Esophagus squamous epithelium (tissue), 5 donors: ENCODE measurements around the gene CSRP1. TPM values are rescaled to one million over a fixed set of nuclear protein-coding genes. Genes with fewer than 3 reads are reported as not detected.
"Not testable (repeated sequence)": the region's sequence is repeated elsewhere in the genome, so short reads cannot be mapped to it uniquely, and the experiment has no call there.

Experiments
- DNase-seq: peaks from one replicate; lab custom pipeline; 2025; lab: John Stamatoyannopoulos, UW
- H3K27ac ChIP-seq, 4 donors: fragments of 200-600 bp; sonication (generic); one replicate each; pipeline ENCODE4 v1.5.1; 2016 to 2019; ENCODE audit warnings: mild to moderate bottlenecking in 1 of 4
- H3K27me3 ChIP-seq, 4 donors: fragments of 200-600 bp; sonication (generic); 1 replicate in 3 of 4; 2 replicates in 1 of 4; pipeline versions ENCODE4 v1.5.1 to v1.6.0; 2017 to 2021; ENCODE audit warnings: antibody characterized with exemption in 1 of 4
- H3K36me3 ChIP-seq, 3 donors: fragments of 200-600 bp; sonication (generic); one replicate each; pipeline ENCODE4 v1.5.1; 2016 to 2019
- H3K4me1 ChIP-seq, 3 donors: fragments of 200-600 bp; sonication (generic); one replicate each; pipeline ENCODE4 v1.5.1; 2017 to 2019
- H3K4me3 ChIP-seq, 4 donors: fragments of 200-600 bp; sonication (generic); 1 replicate in 3 of 4; 2 replicates in 1 of 4; pipeline ENCODE4 v1.5.1; 2016 to 2019; ENCODE audit warnings: mild to moderate bottlenecking in 2 of 4, moderate library complexity in 1 of 4
- H3K9me3 ChIP-seq, 3 donors: fragments of 200-600 bp; sonication (generic); one replicate each; pipeline ENCODE4 v1.5.1; 2016 to 2019
- POLR2A ChIP-seq, 4 donors: fragments of 450-650 bp; IDR thresholded peaks; one replicate each; pipeline ENCODE4 v1.6.1; 2017; ENCODE audit warnings: antibody characterized with exemption in 4 of 4, mild to moderate bottlenecking in 4 of 4, moderate library complexity in 3 of 4
- WGBS, 2 donors: methylation state at CpG; one replicate each; pipeline ENCODE4 v1.1.5; 2018; 5-methylcytosine and 5-hydroxymethylcytosine counted together
- intact Hi-C: fragments of 100-400 bp; cut with DNase I; formaldehyde crosslinking; loops from one replicate; pipeline ENCODE4 v1.15.0; 2022
- total RNA-seq, 4 donors: library from RNA; depleted of rRNA; stranded (reverse); fragments of >200 nt; gene quantifications; one replicate each; pipeline ENCODE4 v1.1.0, GENCODE V29; 2016
- TF ChIP-seq, protein P1 (sequence below), 6 experiments: fragments of 450-650 bp in 4 of 6; fragments of 200-600 bp in 2 of 6; sonication (generic) in 2 of 6; IDR thresholded peaks; one replicate each; pipeline ENCODE4 v1.5.1; 2016 to 2019; ENCODE audit warnings: antibody characterized with exemption in 6 of 6, mild to moderate bottlenecking in 4 of 6, moderate library complexity in 4 of 6
- donor health status: DM: yes; HTN: yes; CAD: no.

Gene CSRP1
- total RNA-seq, 4 donors from 2014 or later = 243 to 1,044 (median 363) TPM

DNA sequence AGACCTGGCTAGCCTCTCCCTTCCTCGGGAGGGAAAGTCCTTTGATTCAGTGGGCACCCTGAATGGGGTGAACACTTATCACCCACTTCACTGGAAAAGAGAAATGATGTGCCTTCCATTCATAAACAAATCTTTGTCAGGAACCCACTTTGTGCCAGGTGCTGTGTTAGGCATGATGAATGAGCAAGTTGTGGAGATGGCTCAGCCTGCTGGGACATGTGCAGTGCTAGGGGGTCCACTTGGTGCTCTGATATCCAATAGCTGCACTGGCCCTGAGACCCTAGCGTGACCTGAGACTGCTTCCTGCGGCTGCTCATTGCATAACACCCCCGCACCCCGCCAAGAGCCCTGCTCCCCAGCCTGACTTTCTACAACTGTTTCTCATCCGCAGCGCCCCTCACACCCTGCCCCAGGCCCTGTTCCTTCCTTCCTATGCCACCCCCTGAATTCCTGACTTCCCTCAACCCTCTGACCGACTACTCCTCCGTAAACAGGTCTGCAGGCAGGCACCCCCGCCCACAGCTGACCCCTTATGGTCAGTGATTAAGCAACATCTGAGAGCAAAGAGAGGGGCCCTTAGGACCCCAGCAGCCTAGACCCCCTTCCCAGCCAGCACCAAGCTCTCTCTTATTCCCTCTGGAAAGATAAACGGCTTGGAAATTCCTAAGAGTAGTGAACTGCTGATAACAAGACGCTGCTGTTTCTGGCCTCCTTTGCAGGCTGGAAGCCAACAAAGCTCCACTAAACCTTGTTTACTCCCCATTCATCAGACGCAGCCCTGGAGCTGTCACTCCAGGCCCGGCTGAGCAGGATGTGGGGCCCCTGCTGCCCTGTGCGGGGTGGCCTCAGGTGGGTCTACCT lies 12.9 kb downstream of the CSRP1 start:
- no peak for DNase-seq
- Histone ChIP-seq H3K4me3 (peak overlapping the region in 1 of 4 donors; percentile 9), H3K36me3 (peaks cover 0 to 70% (median 13%) of the 10 kb centered on the region in 3 donors)

DNA sequence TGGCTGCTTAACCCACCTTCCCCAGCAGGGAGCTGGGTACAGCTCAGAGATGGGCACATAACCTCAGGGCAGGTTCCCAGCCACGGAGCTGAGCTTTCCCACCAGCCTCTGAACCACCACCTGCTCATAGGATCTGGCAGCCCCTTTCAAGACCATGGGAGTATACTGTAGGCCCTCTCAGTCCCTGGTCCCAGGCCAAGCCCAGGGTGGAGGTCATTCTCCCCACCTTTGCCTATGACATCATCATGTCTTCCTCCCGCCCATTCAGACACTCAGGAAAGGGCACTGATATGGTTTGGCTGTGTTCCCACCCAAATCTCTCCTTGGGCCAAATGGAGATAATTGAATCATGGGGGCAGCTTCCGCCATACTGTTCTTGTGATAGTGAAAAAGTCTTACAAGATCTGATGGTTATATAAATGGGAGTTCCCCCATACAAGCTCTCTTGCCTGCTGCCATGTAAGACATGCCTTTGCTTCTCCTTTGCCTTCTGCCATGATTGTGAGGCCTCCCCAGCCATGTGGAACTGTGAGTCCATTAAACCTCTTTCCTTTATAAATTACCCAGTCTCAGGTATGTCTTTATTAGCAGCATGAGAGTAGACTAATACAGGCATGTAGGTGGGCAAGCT lies 13.8 kb downstream of the CSRP1 start:
- intact Hi-C loops, H3K4me3 ChIP-seq, H3K27me3 ChIP-seq, DNase-seq, H3K9me3 ChIP-seq: not testable (repeated sequence)
- peaks cover 54 to 100% (median 85%) of the 10 kb centered on the region in 3 donors for H3K4me1 ChIP-seq
- 79 to 93% methylated on average over 3 of the region's 3 CpGs for WGBS, 2 donors
- peaks cover 0 to 70% (median 21%) of the 10 kb centered on the region in 3 donors for H3K36me3 ChIP-seq
- peak overlapping the region; percentile 58 to 93 (median 88) for H3K27ac ChIP-seq

More for the DNA sequence above, 12.9 kb downstream of the CSRP1 start:
- 22 to 34% methylated on average over 11 to 13 of the region's 15 CpGs for WGBS, 2 donors
- no peaks in the 10 kb centered on the region for H3K27me3 ChIP-seq
- peak overlapping the region; percentile 52 to 93 (median 88) for H3K27ac ChIP-seq
- H3K9me3 ChIP-seq = no peaks in the 10 kb centered on the region
- TF ChIP-seq, protein P1, sequence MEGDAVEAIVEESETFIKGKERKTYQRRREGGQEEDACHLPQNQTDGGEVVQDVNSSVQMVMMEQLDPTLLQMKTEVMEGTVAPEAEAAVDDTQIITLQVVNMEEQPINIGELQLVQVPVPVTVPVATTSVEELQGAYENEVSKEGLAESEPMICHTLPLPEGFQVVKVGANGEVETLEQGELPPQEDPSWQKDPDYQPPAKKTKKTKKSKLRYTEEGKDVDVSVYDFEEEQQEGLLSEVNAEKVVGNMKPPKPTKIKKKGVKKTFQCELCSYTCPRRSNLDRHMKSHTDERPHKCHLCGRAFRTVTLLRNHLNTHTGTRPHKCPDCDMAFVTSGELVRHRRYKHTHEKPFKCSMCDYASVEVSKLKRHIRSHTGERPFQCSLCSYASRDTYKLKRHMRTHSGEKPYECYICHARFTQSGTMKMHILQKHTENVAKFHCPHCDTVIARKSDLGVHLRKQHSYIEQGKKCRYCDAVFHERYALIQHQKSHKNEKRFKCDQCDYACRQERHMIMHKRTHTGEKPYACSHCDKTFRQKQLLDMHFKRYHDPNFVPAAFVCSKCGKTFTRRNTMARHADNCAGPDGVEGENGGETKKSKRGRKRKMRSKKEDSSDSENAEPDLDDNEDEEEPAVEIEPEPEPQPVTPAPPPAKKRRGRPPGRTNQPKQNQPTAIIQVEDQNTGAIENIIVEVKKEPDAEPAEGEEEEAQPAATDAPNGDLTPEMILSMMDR (IDR thresholded peaks at IDR 0.05) = no peak
- no peak for TF ChIP-seq POLR2A (IDR thresholded peaks at IDR 0.05)
- intact Hi-C loops = no loop called here
- peaks cover 49 to 100% (median 85%) of the 10 kb centered on the region in 3 donors for H3K4me1 ChIP-seq

DNA sequence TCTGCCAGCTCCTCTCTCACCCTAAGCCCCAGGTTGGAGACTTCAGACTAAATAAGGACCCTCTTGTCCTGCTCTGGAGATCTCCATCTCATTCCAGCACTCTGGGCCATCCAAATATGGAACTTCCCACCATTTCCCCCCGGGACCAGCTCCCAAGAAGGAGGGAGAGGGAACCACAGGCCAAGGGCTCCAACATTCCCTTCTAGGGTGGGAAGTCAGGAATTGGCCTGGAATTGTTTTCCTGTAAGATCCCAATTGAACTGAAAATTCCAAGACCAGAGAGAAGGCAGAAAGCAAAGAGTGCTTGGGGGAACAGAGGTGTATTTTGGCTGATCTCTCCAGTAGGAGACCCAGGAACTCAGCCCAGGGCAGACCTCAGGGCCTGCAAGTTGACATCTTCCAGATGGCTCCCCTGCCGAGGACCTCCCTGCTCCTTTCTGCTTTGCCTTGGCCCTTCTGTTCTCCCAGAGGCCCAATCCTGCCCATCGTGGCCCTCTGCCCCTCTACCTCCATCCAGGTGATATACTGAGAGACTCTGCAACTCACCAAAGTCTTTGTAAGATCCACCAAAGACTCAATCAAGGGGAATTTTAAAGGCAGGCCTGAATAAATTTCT lies 14.9 kb downstream of the CSRP1 start:
- TF ChIP-seq POLR2A (IDR thresholded peaks at IDR 0.05) = no peak
- TF ChIP-seq, protein P1 (IDR thresholded peaks at IDR 0.05) = no peak
- WGBS, 2 donors = 57 to 84% methylated on average over 1 to 3 of the region's 3 CpGs
- Histone ChIP-seq H3K36me3 (peaks cover 0 to 73% (median 29%) of the 10 kb centered on the region in 3 donors), H3K27ac (peak overlapping the region; percentile 58 to 93 (median 86)), H3K4me3 (no peak overlapping the region), H3K4me1 (peaks cover 54 to 100% (median 77%) of the 10 kb centered on the region in 3 donors), H3K27me3 (no peaks in the 10 kb centered on the region), H3K9me3 (no peaks in the 10 kb centered on the region)
- intact Hi-C loops = no loop called here
- no peak for DNase-seq

DNA sequence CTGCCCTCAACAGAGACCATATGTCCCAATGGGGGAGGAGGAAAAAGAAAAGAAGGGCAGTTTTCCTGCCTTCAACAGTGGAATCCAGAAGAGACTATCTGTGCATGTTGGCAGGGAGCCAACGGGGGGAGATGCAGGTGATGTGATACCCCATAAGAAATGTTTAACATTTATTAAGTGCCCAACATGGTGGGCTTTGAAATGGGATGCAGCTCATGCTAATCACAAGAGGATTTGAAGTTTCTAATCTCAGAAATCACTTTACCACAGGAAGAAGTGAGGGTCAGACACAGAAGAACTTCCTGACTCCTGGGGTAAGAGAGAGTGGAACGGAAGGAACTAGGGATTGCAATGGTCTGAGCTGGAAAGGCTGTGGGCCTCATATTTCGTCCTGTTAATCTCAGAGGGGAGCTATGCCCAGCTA lies 16.2 kb downstream of the CSRP1 start:
- peak overlapping the region; percentile 3 to 93 (median 86) for H3K27ac ChIP-seq
- no peak for DNase-seq
- intact Hi-C loops = no loop called here
- WGBS, 2 donors = 22 to 43% methylated on average over 3 of the region's 3 CpGs
- TF ChIP-seq, protein P1 (IDR thresholded peaks at IDR 0.05) = no peak
- TF ChIP-seq POLR2A (IDR thresholded peaks at IDR 0.05) = no peak
- no peaks in the 10 kb centered on the region for H3K27me3 ChIP-seq
- H3K9me3 ChIP-seq = no peaks in the 10 kb centered on the region
- no peak overlapping the region for H3K4me3 ChIP-seq
- peaks cover 45 to 100% (median 70%) of the 10 kb centered on the region in 3 donors for H3K4me1 ChIP-seq
- H3K36me3 ChIP-seq = peaks cover 0 to 84% (median 30%) of the 10 kb centered on the region in 3 donors

DNA sequence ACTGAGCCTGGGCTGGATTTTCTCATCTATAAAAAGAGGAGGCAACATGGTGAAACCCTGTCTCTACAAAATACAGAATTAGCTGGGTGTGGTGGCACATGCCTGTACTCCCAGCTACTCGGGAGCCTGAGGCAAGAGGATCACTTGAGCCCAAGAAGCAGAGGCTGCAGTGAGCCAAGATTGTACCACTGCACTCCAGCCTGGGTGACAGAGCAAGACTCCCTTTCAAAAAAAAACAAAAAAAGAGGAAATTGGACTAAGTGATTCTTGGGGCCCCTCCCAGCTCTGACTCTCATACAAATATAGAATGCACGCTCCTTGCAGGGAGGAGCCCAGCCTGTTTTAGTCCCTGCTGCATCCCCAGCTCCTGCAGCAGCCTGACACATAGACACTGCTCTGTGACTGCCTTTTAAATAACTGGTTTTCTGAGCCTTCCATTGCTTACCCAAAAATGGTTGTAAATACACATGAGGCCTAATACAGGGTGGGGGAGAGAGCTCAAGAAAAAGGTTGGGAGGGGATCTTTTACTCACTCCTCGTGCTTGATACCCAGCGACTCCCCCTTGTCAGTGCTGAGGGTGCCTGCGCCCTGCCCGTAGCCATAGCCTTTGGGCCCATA lies 17.2 kb downstream of the CSRP1 start:
- DNase-seq = no peak
- no peak overlapping the region for H3K4me3 ChIP-seq
- H3K27ac ChIP-seq = peak overlapping the region; percentile 54 to 93 (median 86)
- H3K27me3 ChIP-seq = no peaks in the 10 kb centered on the region
- H3K4me1 ChIP-seq = peaks cover 43 to 97% (median 62%) of the 10 kb centered on the region in 3 donors
- H3K36me3 ChIP-seq = peaks cover 0 to 84% (median 38%) of the 10 kb centered on the region in 3 donors
- WGBS, 2 donors = 56 to 59% methylated on average over 5 to 6 of the region's 6 CpGs
- intact Hi-C loops = no loop called here
- no peaks in the 10 kb centered on the region for H3K9me3 ChIP-seq
- no peak for TF ChIP-seq POLR2A (IDR thresholded peaks at IDR 0.05)
- TF ChIP-seq, protein P1 (IDR thresholded peaks at IDR 0.05) = no peak
